GM04504 (cell line): ENCODE results near the gene TNFSF13B.
A peak's percentile ranks its signal among the peaks of the same experiment; 100 is the strongest.
"Not testable (repeated sequence)": the region's sequence is repeated elsewhere in the genome, so short reads cannot be mapped to it uniquely, and the experiment has no call there.

ENCODE experiments used
- DNase-seq: peaks from one replicate; pipeline ENCODE4 v3.0.0-alpha.2; 2012; ENCODE audit warnings: low read depth

Gene TNFSF13B

GRCh38 chr13:108283110-108283509 is 13.6 kb downstream of the TNFSF13B start:
- DNase-seq = no peak

GRCh38 chr13:108288741-108289140 is 19.2 kb downstream of the TNFSF13B start:
- DNase-seq = no peak

GRCh38 chr13:108289819-108290218 is 20.3 kb downstream of the TNFSF13B start:
- no peak for DNase-seq

GRCh38 chr13:108297114-108297513 is 27.6 kb downstream of the TNFSF13B start:
- DNase-seq = no peak

GRCh38 chr13:108302279-108302678 is 32.8 kb downstream of the TNFSF13B start:
- no peak for DNase-seq

GRCh38 chr13:108304170-108305016 is 34.9 kb downstream of the TNFSF13B start:
- no peak for DNase-seq

GRCh38 chr13:108305655-108306054 is 36.1 kb downstream of the TNFSF13B start:
- DNase-seq = no peak

GRCh38 chr13:108306860-108307259 is 37.3 kb downstream of the TNFSF13B start:
- DNase-seq = no peak

GRCh38 chr13:108311596-108311995 is 42.1 kb downstream of the TNFSF13B start:
- not testable (repeated sequence) for DNase-seq

GRCh38 chr13:108313382-108313781 is 43.9 kb downstream of the TNFSF13B start:
- DNase-seq = no peak

- DNase-seq = no peak
Measured at GRCh38 chr13:108315273-108315672, 45.8 kb downstream of the TNFSF13B start.

GRCh38 chr13:108315991-108316390 is 46.5 kb downstream of the TNFSF13B start:
- DNase-seq = no peak

GRCh38 chr13:108316413-108316812 is 46.9 kb downstream of the TNFSF13B start:
- no peak for DNase-seq

GRCh38 chr13:108322206-108322824 is 52.8 kb downstream of the TNFSF13B start:
- DNase-seq = peak; percentile 10

- no peak for DNase-seq
Measured at GRCh38 chr13:108323031-108323430, 53.5 kb downstream of the TNFSF13B start.

- DNase-seq = no peak
Measured at GRCh38 chr13:108325863-108326262, 56.3 kb downstream of the TNFSF13B start.

- DNase-seq = no peak
Measured at GRCh38 chr13:108326309-108326708, 56.8 kb downstream of the TNFSF13B start.

GRCh38 chr13:108328848-108329247 is 59.3 kb downstream of the TNFSF13B start:
- DNase-seq = no peak

GRCh38 chr13:108332791-108333190 is 63.3 kb downstream of the TNFSF13B start:
- DNase-seq = no peak

- DNase-seq = peak; percentile 3
Measured at GRCh38 chr13:108342369-108343289, 73.1 kb downstream of the TNFSF13B start.

GRCh38 chr13:108345016-108345415 is 75.5 kb downstream of the TNFSF13B start:
- DNase-seq = no peak

- no peak for DNase-seq
Measured at GRCh38 chr13:108346376-108346775, 76.9 kb downstream of the TNFSF13B start.
